Stimulated activated CD8-positive, alpha-beta memory T cell treated with anti-CD3 and anti-CD28 coated beads, Interleukin-12 subunit alpha, Interleukin-12 subunit beta, amount 100 ng/mL, for 1 hour (primary cell): ENCODE data around the gene SPON2.

ENCODE experiments used
- DNase-seq: peaks from one replicate; pipeline ENCODE4 v3.0.0-alpha.2; 2020; ENCODE audit warnings: low read depth

Gene SPON2

DNA sequence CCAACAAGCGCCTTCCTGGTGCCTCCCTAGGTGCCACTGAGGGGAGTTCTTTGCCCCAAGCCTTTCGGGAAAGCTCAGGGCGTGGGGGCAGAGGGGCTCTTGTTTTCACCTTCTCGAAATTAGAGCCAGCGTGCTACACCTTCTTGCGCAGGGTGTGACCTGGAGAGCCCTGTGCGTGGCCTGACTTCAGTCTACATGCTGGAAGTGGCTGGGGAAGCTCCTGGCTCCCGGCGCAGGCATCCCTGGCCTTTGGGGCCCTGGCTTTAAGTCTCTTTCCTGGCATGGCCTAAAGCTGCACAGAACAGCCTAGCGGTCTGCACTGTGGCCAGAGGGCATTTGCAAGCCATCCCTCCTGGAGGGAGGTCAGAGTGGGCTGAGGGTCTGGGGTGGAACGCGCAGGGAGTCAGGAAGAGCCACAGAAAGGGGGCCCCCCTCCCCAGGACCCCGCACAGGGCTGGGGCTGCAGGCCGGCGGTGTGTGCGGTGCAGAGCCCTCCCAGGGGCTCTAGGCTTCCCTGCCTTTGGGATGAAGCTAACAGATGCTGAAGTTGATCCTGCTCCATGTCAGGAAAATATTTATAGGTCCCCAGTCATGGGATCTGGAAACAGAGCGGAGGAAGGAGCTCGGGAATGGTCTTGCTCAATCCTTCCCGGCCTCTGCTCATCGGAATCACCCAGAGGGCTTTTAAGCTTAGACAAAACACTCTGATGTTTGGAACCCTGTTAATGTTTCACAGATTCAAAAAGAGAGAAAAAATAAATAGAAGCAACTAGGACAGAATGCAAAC is 781 bp upstream of the SPON2 start:
- DNase-seq = no peak

DNA sequence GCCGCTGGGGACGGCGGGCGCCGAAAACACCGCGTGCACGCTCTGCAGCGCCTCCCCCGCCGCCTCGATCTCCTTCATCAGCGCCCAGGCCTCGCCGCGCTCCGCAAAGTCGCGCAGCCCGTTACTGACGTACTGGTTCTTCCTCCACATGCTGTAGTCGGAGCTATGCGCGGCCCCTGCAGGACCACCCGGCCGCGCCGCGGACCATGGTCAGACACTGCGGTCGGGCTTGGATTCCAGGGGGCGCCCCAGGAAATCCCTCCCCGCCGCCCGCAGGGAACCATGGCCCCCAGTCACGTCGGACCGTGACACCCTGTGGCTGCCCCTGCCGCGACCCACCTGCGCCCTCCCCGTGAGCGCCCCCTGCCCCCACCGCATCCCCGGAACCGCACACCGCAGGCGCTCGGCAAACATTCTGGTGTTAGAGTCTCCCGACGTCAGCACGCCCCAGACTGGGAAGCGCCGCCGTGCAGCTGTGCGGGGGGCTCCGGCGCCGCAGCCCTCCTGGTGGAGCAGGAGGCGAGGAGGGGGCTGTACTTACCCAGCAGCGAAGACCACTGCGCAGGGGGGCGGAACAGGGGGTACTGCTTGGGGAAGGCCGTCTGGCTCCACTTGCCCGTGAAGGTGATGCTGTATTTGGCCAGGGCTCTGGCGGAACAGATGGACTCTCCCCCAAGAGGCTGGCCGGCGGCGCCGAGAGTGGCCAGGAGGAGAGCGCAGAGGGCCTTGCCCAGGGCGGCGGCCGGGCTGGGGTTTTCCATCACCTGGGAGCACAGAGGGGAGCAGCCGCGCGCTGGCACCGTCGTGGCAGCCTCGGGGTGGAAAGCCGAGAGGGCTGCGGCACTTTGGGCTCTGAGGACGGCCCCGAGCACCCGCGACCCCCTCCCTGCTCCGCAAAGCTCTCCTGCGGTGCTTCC is 814 bp downstream of the SPON2 start:
- no peak for DNase-seq

DNA sequence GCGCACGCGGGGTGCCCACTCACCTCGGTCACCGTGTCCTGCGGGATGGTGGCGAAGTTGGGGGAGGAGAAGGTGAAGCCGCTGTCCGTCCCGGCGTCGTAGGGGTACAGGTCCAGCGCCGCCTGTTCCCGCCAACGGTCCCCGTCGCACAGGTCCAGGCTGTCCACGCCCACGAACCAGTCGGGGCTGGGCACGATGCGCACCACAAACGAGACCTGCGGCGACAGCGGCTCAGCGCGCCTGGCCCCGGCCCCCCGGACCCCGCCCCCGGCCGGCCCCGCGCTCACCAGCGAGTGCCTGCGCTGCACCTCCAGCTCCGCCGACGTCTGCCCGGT is 1.4 kb downstream of the SPON2 start:
- no peak for DNase-seq

DNA sequence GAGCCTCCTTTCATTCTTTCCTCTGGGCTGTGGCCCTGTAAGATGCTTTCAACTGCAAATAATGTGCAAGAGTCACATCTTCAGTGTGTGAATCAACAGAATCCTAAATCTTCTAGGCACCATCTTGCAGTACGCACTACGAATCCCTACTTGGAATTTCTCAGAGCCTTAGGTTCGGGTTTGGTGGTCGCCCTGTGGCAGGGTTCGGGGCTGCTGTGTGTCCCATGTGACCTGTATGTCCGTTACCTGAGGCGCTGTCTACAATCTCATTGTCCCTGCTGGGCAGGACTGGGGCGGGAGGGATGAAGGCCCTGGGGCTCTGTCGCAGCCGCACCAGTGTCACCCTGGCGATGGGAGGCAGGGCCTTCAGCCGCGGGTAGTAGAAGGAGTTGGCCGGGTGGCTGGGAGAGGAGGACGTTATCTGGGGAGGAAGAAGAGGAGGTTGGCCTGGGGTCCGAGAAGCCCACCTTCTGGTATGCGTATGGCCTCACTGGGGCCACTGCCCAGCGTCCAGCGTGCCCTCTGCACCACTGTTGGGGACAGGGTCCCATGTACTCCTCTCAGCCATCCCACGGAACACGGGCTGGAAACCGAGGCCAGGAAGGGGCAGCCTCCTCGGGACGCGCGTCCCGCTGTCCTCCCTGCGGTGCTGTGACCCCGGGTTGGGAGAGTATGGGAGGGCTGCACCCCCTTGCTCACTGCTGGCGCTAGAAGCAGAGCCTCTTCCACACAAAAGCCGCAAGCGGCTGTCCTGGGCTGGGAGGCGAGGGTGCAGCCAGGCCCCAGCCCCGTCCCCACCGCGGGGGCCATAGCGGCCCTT is 2.0 kb downstream of the SPON2 start:
- DNase-seq = no peak

DNA sequence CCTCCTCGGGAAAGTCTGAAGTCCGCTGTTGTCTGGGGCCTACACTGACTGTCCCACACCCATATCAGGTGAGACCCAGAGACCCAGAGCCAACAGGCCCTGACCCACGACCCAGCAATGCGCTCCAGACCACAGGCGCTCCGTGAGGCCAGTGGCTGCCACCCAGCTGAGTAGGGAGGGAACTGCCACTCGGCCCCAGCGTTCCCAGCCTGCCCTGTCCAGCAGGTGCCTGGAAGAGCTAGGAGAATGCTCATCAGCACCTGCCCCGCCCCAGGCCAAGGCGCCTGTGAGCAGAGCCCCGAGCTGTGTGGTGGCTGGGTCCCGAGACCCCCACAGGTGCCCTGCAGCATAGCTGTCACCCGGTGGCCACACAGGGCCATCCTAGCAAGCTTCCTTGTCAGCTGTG is 2.7 kb downstream of the SPON2 start:
- no peak for DNase-seq

DNA sequence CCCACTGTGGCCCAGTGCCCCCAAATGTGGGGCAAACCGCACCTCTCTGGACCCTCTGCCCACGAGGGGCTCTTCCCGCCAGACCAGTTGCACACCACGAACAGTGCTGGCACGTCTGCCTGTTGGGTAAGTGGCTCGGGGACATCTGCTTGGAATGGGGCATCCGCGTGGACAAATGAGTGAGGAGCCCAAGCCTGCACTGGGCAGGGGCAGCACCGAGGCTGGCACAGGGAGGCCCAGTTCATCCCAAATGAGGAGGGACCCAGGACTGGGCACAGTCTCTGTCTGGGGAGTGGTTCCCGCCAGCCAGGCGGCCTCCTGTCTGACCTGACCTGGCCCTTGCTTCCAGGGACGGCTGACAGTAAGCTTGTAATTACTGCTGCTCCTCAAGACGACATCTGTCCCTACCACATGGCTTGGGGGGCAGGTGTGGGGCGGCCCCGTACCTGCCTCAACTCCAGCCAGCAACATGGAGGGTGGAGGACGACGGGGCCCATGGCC is 3.2 kb downstream of the SPON2 start:
- DNase-seq = no peak

DNA sequence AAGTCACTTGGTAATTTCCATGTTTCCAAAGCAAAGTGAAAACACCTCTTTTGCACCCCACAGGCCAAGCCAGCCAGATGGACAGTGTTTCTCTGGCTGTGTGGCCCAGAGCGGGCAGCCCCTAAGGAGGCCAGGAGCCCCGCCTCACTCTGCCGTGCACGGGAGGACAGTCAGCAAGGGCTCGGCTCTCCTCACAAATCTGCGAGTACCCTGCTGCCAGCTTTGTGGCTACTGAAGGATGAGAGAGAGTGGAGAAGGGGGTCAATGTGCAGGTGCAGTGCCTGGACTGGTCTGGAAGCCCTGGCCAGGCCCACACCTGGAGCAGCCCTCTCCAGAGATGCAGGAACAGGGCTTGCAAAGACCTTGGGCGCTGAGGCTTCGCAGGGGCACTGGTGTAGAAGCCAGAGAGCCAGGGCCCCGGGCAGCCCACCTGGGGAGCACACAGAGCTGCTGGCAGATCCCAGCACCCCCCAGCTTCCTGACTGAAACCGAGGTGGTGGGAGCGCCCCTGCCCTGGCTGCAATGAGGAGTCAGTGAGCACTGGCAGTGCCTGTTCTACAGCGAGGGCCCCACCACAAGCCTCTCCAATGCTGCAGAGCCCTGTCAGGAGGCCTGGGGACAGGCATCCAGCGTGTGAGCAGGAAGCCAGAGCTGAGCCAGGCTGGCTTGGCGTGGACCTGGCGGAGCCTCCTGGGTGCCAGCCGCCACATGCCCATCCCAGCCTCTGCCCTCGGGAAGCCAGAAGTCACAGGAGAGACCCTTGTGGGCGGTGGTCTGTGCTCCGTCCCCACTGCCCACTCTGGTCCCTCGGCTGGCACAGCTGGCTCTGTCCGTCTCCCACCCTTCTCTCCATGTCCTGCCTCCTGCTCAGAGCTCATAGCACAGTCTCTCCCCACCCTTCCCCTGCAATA is 3.9 kb downstream of the SPON2 start:
- DNase-seq = no peak

DNA sequence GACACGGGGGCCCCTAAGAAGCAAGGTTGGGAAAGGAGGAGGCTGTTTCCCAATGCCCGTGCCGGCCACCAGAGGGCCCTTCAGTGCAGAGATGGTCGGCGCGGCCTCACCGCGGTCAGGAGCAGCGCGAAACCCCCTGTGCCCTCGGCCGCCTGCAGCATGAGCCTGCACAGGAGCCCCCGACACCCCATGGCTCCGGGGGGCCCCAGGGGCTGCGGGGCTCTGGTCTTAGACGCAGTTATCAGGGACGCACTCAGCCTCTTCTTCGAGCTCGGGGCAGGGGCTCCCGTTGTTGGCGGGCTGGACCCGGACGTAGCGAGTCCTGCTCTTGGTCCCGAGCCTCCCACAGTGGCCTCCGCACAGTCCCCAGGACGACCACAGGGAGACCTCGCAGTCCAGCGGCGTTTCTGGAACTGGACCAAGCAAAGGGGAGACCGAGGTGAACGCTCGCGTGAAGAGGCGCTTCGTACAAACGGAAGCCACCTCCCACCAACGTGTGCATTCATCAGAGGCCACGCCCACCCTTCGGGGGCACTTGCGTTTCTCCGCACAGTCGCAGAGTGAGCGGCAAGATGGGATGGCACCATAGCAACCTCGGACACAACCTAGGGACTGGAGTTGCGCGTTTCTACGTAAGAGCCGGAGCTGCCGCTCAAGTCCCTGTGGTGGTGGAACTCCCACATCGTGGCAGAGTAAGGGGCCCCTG is 5.0 kb downstream of the SPON2 start:
- peak; percentile 79 for DNase-seq

DNA sequence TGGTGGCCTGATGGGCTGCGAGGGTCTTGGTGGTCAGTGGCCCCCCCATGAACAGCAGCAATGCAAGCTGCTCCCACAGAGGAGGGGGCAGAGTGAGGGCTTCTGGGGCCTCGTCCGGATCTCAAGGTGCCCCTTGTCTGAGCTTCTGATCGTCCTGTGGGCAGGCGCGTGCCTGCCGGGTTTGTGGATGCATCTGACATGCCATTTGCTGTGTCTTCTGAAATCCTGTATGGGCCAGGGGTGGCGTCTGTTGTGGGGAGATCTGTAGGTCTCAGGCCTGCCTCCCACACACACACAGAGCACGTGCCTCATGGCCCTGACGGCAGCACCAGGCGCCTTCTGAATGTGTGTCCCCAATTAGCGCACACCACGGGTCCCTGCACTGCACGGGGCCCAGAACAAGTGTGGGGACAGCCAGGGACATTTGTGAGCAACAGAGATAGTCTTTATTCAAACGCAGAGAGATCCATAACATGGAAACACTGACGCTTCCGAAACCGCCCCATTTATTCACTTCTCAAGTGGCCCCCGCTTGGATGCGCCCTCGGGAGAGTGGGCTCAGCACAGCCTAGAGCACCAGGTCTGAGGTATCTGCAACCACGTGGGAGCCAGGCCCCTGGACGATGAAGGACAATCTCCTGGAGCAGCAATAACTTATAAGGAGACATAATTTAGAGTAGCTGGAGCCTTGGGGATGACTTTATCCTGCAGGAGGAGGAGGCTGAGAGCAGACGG is 5.7 kb downstream of the SPON2 start:
- no peak for DNase-seq

DNA sequence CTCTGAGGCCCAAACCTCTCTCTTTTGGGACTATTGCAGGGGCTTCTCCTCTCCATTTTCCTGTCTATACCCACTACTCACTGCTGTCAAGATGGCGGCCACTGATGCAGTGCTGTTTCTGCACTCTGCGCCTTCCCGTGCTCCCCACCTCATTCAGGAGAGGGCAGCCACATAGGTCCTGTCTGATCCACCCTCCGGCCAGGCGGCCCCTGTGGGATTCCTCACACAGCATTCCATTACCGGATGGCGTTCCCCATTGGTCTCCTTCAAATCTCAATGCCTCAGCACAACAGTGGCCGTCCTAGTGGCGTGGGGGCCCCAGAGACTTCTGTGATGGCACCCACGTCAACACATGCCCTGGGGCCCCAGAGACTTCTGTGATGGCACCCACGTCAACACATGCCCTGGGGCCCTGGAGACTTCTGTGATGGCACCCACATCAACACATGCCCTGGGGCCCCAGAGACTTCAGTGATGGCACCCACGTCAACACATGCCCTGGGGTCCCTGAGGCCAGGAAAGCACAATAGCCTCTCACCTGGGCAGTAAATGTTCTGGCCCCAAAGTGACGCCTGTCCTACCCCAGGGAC is 7.3 kb downstream of the SPON2 start:
- DNase-seq = no peak

DNA sequence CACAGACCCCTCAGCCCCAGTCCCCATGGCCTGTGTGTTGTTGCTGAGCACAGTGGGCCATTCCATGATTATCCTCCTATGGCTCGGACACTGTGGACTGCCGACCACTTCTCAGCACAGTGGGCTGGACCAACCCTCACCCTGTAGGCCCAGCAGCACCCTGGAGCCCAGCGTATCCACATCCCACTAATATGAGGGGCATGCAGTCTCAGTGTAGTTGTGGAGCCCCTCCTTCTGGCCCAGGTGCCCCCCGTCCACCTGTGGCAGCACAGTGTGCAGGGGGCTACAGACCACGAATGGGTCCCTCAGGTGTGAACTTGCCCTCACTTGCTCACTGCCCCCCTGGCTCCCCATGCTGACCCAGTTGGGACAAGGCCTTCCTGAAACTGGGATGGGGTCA is 7.9 kb downstream of the SPON2 start:
- DNase-seq = no peak

DNA sequence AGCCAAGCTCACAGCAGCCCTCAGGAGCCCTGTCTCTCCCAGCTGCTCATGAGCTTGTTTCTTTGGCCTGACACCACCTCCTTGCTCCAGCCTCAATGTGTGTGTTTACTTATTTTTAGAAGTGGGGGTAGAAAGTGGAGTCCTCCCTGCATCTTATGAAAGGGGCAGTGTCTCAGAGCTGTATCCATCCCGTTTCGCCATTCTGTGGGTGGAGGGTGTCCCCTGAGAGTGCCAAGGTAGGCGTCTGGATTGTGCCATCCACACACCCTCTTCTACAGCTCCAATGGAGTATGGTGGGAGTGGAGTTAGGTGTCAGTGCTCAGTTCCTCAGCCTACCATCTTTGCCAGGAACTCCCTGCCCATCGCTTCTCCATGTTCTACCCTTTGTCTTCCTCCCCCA is 8.3 kb downstream of the SPON2 start:
- no peak for DNase-seq

DNA sequence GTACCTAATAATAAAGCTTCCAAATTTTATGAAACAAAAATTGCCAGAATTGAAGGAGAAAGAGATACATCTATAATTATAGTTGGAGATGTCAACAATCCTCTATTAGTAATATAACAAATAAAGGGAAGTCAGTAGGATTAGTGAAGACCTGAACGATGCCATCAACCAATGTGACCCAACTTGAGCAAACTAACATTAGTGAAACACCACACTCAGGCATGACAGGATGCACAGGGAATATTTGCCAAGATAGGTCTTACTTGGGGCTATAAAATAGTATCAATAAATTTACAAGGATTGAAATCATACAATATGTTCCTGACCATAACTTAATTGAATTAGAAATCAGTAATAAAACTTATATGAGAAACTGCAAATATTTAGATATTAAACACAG is 12.0 kb downstream of the SPON2 start:
- DNase-seq = no peak

DNA sequence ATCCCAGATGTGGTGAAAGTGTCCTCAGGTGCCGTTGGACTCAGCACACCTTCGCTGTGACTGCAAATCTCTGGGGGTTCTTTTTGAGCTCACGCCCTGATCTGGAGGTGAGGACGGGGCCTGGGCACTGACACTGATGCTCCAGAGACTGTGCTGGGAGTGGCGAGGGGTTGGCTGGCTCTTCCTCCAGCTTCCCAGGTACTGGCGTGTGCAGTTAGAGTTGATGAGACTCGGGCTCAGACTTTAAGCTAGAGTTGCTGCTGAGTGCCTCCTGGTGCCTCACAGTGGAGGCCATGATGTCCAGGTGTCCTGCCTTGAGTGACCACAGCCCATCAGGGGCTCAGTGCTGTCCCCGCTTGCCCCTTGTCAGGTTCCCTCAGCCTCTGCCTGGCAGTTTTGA is 16.3 kb downstream of the SPON2 start:
- DNase-seq = no peak

DNA sequence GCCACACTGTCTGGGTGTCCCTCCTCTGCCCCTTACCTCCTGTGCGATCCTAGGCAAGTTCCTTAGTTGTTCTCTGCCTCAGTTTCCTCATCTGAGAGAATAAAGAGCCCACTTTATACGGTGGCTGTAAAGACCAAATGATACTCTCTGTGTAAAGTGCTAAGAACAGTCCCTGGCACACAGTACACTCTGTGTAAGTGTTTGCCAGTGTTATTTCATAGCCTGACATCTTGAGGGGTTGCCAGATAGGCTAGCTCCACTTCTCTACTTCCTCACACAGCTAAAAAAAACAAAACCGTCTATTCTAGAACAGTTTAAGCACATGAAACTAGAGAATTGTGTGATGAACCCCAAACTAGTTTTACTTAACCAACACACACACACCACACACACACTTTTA is 17.1 kb downstream of the SPON2 start:
- DNase-seq = no peak

DNA sequence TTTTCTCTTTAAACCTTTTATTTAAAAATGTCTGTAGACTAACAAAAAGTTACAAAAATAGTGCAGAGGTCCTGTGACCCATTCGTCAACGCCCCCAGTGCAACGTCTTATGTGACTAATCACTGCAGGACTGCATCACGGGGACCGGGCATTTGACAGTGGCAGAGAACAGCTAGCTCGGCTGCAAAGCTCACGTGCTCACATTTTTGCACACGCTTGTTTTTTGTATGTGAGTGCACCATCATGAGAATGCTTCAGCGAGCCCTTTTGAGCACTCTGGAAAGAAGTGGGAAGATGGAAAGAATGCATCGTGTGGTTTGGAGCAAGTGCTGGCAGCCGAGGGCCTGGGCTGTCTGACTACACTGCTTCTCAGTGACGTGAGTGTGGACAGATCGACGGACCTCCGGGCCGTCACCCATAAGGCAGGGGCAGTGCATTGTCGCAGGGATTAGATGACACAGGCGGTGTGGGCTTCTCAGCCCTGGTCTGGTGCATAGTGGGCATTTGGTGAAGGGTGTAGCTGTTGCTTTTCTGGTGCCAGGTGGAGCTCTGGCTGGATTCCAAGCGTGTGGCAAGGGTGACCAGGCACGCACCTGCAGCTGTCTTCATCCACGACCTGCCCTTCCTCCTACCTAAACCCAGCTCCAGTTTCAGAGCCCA is 17.7 kb downstream of the SPON2 start:
- DNase-seq = no peak

DNA sequence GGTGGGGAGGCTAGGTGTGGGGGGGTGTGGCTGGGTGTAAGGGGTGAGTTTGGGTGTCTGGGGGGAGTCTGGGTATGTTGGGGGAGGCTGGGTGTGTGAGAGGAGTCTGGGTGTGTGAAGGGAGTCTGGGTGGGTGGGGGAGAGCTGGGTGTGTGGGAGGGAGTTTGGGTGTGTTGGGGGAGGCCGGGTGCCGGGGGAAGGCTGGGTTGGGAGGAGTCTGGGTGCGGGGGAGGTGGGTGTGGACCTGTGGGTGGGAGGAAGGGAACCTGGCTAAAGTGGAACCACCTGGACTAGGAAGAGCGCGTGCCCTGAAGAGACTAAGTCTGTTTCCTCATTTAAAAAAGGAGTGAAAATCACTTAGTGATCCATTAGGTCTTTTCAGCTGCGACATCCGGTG is 18.3 kb downstream of the SPON2 start:
- DNase-seq = no peak

DNA sequence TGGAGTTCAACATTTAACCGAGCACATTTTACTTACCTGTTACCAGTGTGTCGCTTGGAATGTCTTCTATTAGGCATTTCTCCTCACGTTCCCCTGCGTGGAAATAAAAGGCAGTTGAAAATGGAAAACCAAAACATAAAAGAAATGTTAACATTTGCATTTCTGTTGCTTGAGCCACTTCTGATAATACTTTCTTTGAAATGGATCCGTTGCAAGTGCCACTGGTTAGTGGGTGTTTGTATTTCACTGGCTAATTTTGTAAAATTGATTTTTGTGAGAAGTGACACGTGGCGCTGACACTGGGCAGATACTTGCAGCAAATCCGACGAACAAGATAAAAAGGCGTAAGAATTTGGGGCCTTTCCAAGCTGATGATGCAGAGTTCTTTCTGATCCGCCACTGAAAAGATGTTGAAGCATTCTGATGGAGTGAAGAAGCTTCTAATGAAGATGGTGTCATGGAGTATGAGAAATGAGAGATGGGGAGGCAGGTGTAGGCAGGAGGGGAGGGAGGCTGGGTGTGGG is 18.8 kb downstream of the SPON2 start:
- no peak for DNase-seq

DNA sequence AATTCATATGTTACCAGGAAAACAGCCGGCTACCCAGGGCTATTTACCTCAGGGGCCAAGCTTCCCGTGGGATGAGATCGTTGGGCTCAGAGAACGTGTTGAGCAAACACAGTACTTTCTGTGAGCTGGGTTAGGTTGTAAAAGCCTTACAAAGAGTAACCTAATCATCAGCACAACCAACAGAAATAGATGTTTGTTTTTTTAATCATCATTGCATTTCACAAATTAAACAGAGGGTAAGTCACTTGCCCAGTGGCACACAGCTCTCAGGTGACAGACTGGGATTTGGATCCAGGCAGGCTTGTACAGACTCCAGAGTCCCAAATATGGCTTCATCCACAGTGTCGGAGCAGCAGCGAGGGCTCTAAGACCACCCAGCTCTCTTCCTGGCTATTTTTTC is 20.1 kb downstream of the SPON2 start:
- DNase-seq = no peak
